OCI-LY3 (cell line): ENCODE data around the gene SFSWAP.

Source experiments
- CTCF ChIP-seq: fragments of 200-600, 300-600 bp; sonication (generic); IDR thresholded peaks from 2 replicates; pipeline ENCODE4 v1.5.1; 2014; ENCODE audit warnings: antibody characterized with exemption, low read length, low read depth
- EZH2phosphoT487 ChIP-seq: fragments of 200-600 bp; shearing (Covaris generic); IDR thresholded peaks from 2 replicates; pipeline ENCODE4 v1.6.1; 2018; ENCODE audit warnings: antibody characterized with exemption, mixed run types, low read depth

GRCh38 chr12:131783915-131784541, 73.1 kb downstream of the SFSWAP start:
- TF ChIP-seq CTCF, result no peak
- TF ChIP-seq EZH2phosphoT487, result no peak
